Mucosa of stomach (tissue), 1 donor: ENCODE measurements around the gene EIF2AK2.
A peak's percentile ranks its signal among the peaks of the same experiment; 100 is the strongest.
"Not testable (repeated sequence)": the region's sequence is repeated elsewhere in the genome, so short reads cannot be mapped to it uniquely, and the experiment has no call there.

Source experiments
- H3K27me3 ChIP-seq: one replicate; pipeline ENCODE4 v1.7.0; 2013; ENCODE audit warnings: mild to moderate bottlenecking, low read length; ENCODE audit not compliant: control insufficient read depth, insufficient read depth
- H3K36me3 ChIP-seq: one replicate; pipeline ENCODE4 v1.7.0; 2013; ENCODE audit warnings: low read length; ENCODE audit not compliant: control insufficient read depth, insufficient read depth
- H3K4me1 ChIP-seq: one replicate; pipeline ENCODE4 v1.7.0; 2013; ENCODE audit warnings: mild to moderate bottlenecking, low read length; ENCODE audit not compliant: control insufficient read depth, insufficient read depth
- H3K4me3 ChIP-seq: one replicate; pipeline ENCODE4 v1.7.0; 2013; ENCODE audit warnings: low read length
- H3K9ac ChIP-seq: one replicate; pipeline ENCODE4 v1.7.0; 2013; ENCODE audit warnings: mild to moderate bottlenecking, low read length, moderate library complexity
- H3K9me3 ChIP-seq: one replicate; pipeline ENCODE4 v1.7.0; 2013; ENCODE audit warnings: mild to moderate bottlenecking, low read length, moderate library complexity; ENCODE audit not compliant: control insufficient read depth
- donor health status: Pancreatic carcinoma.

Gene EIF2AK2

GRCh38 chr2:37156857-37157714, at the start of gene EIF2AK2:
Gene EIF2AK2 (minus strand): TSS chr2:37156980. CDS start chr2:37147806, 9,174 bp downstream.
- peak within 1 kb of the TSS; percentile 85 for H3K9ac ChIP-seq
- no peaks in the 10 kb centered on the region for H3K9me3 ChIP-seq
- H3K27me3 ChIP-seq: no peaks in the 10 kb centered on the region
- peaks cover 13% of the 10 kb centered on the region for H3K4me1 ChIP-seq
- H3K36me3 ChIP-seq: peaks cover 5% of the 10 kb centered on the region
- peak within 1 kb of the TSS; percentile 88 for H3K4me3 ChIP-seq

DNA sequence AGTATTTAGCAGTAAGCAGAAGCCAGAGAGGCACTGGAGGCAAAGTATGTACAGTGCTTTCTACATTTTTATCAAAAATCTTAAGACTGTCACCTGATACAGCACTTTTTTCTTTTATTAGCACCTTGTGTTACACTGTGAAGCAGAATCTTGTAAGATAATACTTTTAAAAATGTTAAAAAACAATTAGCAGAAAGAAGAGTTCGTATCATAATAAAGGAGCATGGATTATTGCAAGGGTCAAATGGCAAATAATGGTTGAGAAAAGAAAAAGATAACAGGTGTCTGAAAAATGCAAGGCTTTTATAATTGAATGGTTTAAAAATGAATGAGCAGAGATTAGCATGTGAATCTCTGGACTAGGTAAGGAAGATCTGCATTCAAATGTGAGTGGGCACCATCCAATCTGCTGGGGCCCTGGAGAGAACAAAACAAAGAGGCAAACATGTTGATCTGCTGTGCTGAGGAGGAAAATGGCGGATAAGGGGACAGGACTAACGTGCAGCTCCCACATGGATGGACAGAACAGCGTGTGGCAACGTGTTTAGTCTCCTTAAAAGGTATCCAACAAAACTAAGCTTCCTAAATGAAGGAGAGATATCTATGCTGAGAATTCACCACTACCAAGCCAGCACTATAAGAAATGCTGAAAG, 49.0 kb upstream of the EIF2AK2 start:
- Histone ChIP-seq H3K36me3 (peaks cover 9% of the 10 kb centered on the region), H3K9ac (no peak overlapping the region), H3K27me3 (no peaks in the 10 kb centered on the region), H3K4me1 (no peaks in the 10 kb centered on the region), H3K4me3 (no peak overlapping the region), H3K9me3 (no peaks in the 10 kb centered on the region)

DNA sequence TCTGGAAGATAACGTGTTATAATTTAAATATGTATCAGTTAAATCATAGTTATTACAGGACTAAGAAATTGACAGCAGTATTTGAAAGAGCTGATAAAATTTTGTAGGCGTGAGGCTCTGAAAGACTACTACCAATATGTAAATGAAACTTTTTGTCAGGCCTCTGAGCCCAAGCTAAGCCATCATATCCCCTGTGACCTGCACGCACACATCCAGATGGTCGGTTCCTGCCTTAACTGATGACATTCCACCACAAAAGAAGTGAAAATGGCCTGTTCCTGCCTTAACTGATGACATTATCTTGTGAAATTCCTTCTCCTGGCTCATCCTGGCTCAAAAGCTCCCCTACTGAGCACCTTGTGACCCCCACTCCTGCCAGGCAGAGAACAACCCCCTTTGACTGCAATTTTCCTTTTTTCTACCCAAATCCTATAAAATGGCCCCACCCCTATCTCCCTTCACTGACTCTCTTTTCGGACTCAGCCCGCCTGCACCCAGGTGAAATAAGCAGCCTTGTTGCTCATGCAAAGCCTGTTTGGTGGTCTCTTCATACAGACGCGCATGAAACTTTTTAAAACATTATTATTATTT, 48.4 kb upstream of the EIF2AK2 start:
- H3K4me1 ChIP-seq: not testable (repeated sequence)

GRCh38 chr2:37203708-37204107, 46.9 kb upstream of the EIF2AK2 start:
- Histone ChIP-seq H3K36me3 (peaks cover 9% of the 10 kb centered on the region), H3K9me3 (no peaks in the 10 kb centered on the region), H3K9ac (no peak overlapping the region), H3K4me1 (no peaks in the 10 kb centered on the region), H3K4me3 (no peak overlapping the region), H3K27me3 (no peaks in the 10 kb centered on the region)

More for the DNA sequence above, 48.4 kb upstream of the EIF2AK2 start:
- H3K9me3 ChIP-seq, H3K36me3 ChIP-seq, H3K9ac ChIP-seq, H3K4me3 ChIP-seq, H3K27me3 ChIP-seq: not testable (repeated sequence)

GRCh38 chr2:37201766-37202165, 45.0 kb upstream of the EIF2AK2 start:
- peaks cover 9% of the 10 kb centered on the region for H3K36me3 ChIP-seq
- H3K9ac ChIP-seq: no peak overlapping the region
- H3K9me3 ChIP-seq: no peaks in the 10 kb centered on the region
- no peak overlapping the region for H3K4me3 ChIP-seq
- no peaks in the 10 kb centered on the region for H3K27me3 ChIP-seq
- H3K4me1 ChIP-seq: peaks cover 10% of the 10 kb centered on the region

- peaks cover 10% of the 10 kb centered on the region for H3K4me1 ChIP-seq
- no peaks in the 10 kb centered on the region for H3K9me3 ChIP-seq
- no peak overlapping the region for H3K4me3 ChIP-seq
- H3K9ac ChIP-seq: no peak overlapping the region
- H3K27me3 ChIP-seq: no peaks in the 10 kb centered on the region
- H3K36me3 ChIP-seq: peaks cover 8% of the 10 kb centered on the region
Measured at GRCh38 chr2:37201208-37201607, 44.4 kb upstream of the EIF2AK2 start.

- H3K27me3 ChIP-seq: no peaks in the 10 kb centered on the region
- H3K9me3 ChIP-seq: no peaks in the 10 kb centered on the region
- H3K9ac ChIP-seq: no peak overlapping the region
- peaks cover 10% of the 10 kb centered on the region for H3K4me1 ChIP-seq
- H3K36me3 ChIP-seq: no peaks in the 10 kb centered on the region
- H3K4me3 ChIP-seq: no peak overlapping the region
Measured at GRCh38 chr2:37198681-37199065, 41.9 kb upstream of the EIF2AK2 start.

- H3K4me1 ChIP-seq: peaks cover 10% of the 10 kb centered on the region
- H3K36me3 ChIP-seq: no peaks in the 10 kb centered on the region
- H3K4me3 ChIP-seq: peak within 1 kb of the TSS; percentile 98
- no peaks in the 10 kb centered on the region for H3K9me3 ChIP-seq
- H3K27me3 ChIP-seq: no peaks in the 10 kb centered on the region
- H3K9ac ChIP-seq: peak within 1 kb of the TSS; percentile 80
Measured at GRCh38 chr2:37196320-37197195, 39.8 kb upstream of the EIF2AK2 start, which contains the start of gene CEBPZOS. Gene CEBPZOS (plus strand): TSS chr2:37196496. CDS start chr2:37199705, 3,209 bp downstream.

DNA sequence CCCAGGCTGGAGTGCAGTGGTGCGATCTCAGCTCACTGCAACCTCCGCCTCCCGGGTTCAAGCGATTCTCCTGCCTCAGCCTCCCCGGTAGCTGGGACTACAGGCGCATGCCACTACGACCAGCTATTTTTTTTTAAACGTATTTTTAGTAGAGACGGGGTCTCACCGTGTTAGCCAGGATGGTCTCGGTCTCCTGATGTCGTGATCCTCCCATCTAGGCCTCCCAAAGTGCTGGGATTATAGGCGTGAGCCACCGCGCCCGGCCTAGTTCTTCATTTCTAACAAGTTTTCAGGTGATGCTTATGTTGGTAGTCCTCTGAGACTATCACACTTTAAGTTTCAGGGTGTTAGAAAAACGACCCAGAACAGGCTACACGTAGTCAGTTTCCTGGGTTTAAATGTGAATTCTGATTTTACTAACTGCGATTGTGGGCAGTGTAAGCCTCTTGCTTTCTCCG, 39.1 kb upstream of the EIF2AK2 start:
- H3K36me3 ChIP-seq, H3K27me3 ChIP-seq, H3K9me3 ChIP-seq: not testable (repeated sequence)
- peak overlapping the region; percentile 80 for H3K9ac ChIP-seq
- peak overlapping the region; percentile 98 for H3K4me3 ChIP-seq
- peaks cover 10% of the 10 kb centered on the region for H3K4me1 ChIP-seq

GRCh38 chr2:37192551-37192950, 35.8 kb upstream of the EIF2AK2 start:
- Histone ChIP-seq H3K9me3 (no peaks in the 10 kb centered on the region), H3K4me3 (no peak overlapping the region), H3K27me3 (no peaks in the 10 kb centered on the region), H3K9ac (no peak overlapping the region), H3K36me3 (no peaks in the 10 kb centered on the region), H3K4me1 (peaks cover 6% of the 10 kb centered on the region)

DNA sequence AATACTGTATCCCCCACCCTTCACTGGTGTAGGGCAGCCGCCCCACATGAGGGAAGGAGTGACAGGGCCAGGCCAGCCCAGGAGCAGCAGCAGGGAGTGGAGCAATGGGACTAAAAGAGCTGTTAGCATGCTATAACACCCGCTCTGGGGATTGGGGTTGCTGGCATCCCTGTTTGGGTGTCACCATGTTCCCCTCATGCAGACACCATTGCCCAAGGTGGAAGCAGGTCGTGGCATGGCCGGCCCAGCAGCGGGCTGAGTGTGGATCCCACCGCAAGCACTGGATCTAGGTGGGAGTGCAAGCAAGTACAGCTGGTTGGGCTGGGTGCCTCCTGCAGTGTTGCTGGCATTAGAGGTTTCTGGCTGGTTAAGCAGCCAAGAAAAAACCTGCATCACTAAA, 35.0 kb upstream of the EIF2AK2 start:
- Histone ChIP-seq H3K4me1 (no peaks in the 10 kb centered on the region), H3K27me3 (no peaks in the 10 kb centered on the region), H3K9ac (no peak overlapping the region), H3K36me3 (no peaks in the 10 kb centered on the region), H3K9me3 (no peaks in the 10 kb centered on the region), H3K4me3 (no peak overlapping the region)
